ENCODE measurements around the gene EHMT1. TPM values are rescaled to one million over a fixed set of nuclear protein-coding genes. Genes with fewer than 3 reads are reported as not detected.

Gene EHMT1
- total and polyA plus RNA-seq, 9 of the 15 experiments (the other 6 are each of a cell fraction or from before 2014, with no cell fraction given), result 2.2 to 76.0 (median 36.4) TPM

GRCh38 chr9:137680444-137681358, 61.9 kb downstream of the EHMT1 start:
- no peak for FAIRE-seq
- BruUV-seq (replicated peaks), result no TSS peak

More at GRCh38 chr9:137680444-137681358, 61.9 kb downstream of the EHMT1 start:
- Histone ChIP-seq H3K79me2 (ENCODE audit: control insufficient read depth, insufficient read depth, low read length) (peaks cover 88% of the 10 kb centered on the region), H3K36me3 (ENCODE audit: control insufficient read depth, insufficient read depth, low read length) (peaks cover 15% of the 10 kb centered on the region; the same call in 2 of the 3 replicates), H3K4me2 (ENCODE audit: insufficient read depth, low read length) (peak overlapping the region; percentile 44), H4K20me1 (replicated peaks; ENCODE audit: control insufficient read depth, insufficient read depth, low read length) (peaks cover 8% of the 10 kb centered on the region), H3K4me3 (no peak overlapping the region), H3K9ac (ENCODE audit: insufficient read depth in 1 of 2, low read depth in 2 of 2, low read length in 2 of 2) (peak overlapping the region; percentile 29 to 80; a peak in 3 of 4 replicates), H3K9me1 (ENCODE audit: control insufficient read depth, insufficient read depth, low read length) (no peaks in the 10 kb centered on the region), H3K4me1 (replicated peaks in 1 of 2; ENCODE audit: control insufficient read depth in 2 of 2, insufficient read depth in 2 of 2, low read length in 2 of 2) (peaks cover 31 to 42% of the 10 kb centered on the region in 2 experiments), H3K9me3 (replicated peaks; ENCODE audit: control insufficient read depth, insufficient read depth, low read depth, low read length) (no peaks in the 10 kb centered on the region), H2AFZ (ENCODE audit: low read depth, low read length) (no peak overlapping the region), H3K27me3 (ENCODE audit: control insufficient read depth in 2 of 2, insufficient read depth in 2 of 2, low read length in 2 of 2) (no peaks in the 10 kb centered on the region), H3K27ac (ENCODE audit: extremely low read depth, low read depth, low read length) (no peak overlapping the region; the same call in 1 of the 3 replicates)
- ChIA-PET CTCF (ENCODE audit: low intra/inter-chr PET ratio) (no interaction called here), POLR2A (interaction anchor here (0.7 to 1.5 kb wide), 5 partner anchors 10 to 705 kb away, joined by 3 to 5 read pairs (median 4); no protein-coding TSS in a partner anchor)
- in situ Hi-C loops (cut with MboI) (no loop called here), intact Hi-C loops (cut with micrococcal nuclease) (no loop called here)
- TF ChIP-seq GABPB2 (CRISPR knock-in tag; conservative IDR thresholded peaks at IDR 0.05) (no peak), PKNOX1 (IDR thresholded peaks at IDR 0.05) (peak; percentile 72)
- TF ChIP-seq, protein P1, sequence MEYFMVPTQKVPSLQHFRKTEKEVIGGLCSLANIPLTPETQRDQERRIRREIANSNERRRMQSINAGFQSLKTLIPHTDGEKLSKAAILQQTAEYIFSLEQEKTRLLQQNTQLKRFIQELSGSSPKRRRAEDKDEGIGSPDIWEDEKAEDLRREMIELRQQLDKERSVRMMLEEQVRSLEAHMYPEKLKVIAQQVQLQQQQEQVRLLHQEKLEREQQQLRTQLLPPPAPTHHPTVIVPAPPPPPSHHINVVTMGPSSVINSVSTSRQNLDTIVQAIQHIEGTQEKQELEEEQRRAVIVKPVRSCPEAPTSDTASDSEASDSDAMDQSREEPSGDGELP (CRISPR knock-in tag; IDR thresholded peaks at IDR 0.05; ENCODE audit: borderline replicate concordance), result peak; percentile 77
- peak in 3 of 4 experiments; percentile 20 to 56 (median 50) for DNase-seq (ENCODE audit: extremely low read depth in 1 of 4, low spot score in 3 of 4)
- ATAC-seq, result peak; percentile 39
- WGBS (ENCODE audit: insufficient coverage, low coverage, missing lambda C conversion rate), result 53% methylated on average over 18 of the region's 18 CpGs
